ENCODE results near the gene CRYAB. TPM values are rescaled to one million over a fixed set of nuclear protein-coding genes. Genes with fewer than 3 reads are reported as not detected.
A peak's percentile ranks its signal among the peaks of the same experiment; 100 is the strongest.
"Not testable (repeated sequence)": the region's sequence is repeated elsewhere in the genome, so short reads cannot be mapped to it uniquely, and the experiment has no call there.

Gene CRYAB
- total RNA-seq, 2 experiments from 2014 or later = not detected

GRCh38 chr11:111941963-111942362, 30.4 kb upstream of the CRYAB start:
- ChIA-PET CTCF (interaction anchor here (1.0 to 3.4 kb wide), 2 partner anchors 13 to 40 kb away, joined by 3 to 18 read pairs; no protein-coding TSS in a partner anchor), POLR2A (no interaction called here)
- H3K9me3 Mint-ChIP-seq = no peaks in the 10 kb centered on the region
- peaks cover 38% of the 10 kb centered on the region for H3K4me1 Mint-ChIP-seq
- no peaks in the 10 kb centered on the region for H3K27me3 Mint-ChIP-seq
- H3K27ac Mint-ChIP-seq = no peak overlapping the region
- no peak for DNase-seq
- H3K4me3 Mint-ChIP-seq = no peak overlapping the region
- no peaks in the 10 kb centered on the region for H3K36me3 Mint-ChIP-seq (ENCODE audit: low read depth)

GRCh38 chr11:111939836-111940604, 28.4 kb upstream of the CRYAB start:
- ChIA-PET POLR2A (interaction anchor here (1.3 to 5.3 kb wide), 2 partner anchors 13 to 147 kb away, joined by 3 to 39 read pairs; partner anchors contain the start of genes SDHD and TIMM8B), CTCF (interaction anchor here (1.0 to 3.3 kb wide), 6 partner anchors 8 to 69 kb away, joined by 3 to 21 read pairs (median 7); partner anchors contain the start of gene ALG9)
- H3K9me3 Mint-ChIP-seq = no peaks in the 10 kb centered on the region
- H3K27me3 Mint-ChIP-seq = no peaks in the 10 kb centered on the region
- no peak overlapping the region for H3K27ac Mint-ChIP-seq
- DNase-seq = no peak
- peaks cover 54% of the 10 kb centered on the region for H3K4me1 Mint-ChIP-seq
- no peaks in the 10 kb centered on the region for H3K36me3 Mint-ChIP-seq (ENCODE audit: low read depth)
- no peak overlapping the region for H3K4me3 Mint-ChIP-seq

- CTCF ChIA-PET = interaction anchor here (0.8 to 3.3 kb wide), 10 partner anchors 10 to 342 kb away, joined by 3 to 21 read pairs (median 6); partner anchors contain the start of gene ALG9
- peak overlapping the region; percentile 60 for H3K27ac Mint-ChIP-seq
- no peaks in the 10 kb centered on the region for H3K27me3 Mint-ChIP-seq
- H3K4me3 Mint-ChIP-seq = peak overlapping the region; percentile 85
- H3K36me3 Mint-ChIP-seq (ENCODE audit: low read depth) = no peaks in the 10 kb centered on the region
- H3K4me1 Mint-ChIP-seq = peaks cover 43% of the 10 kb centered on the region
- POLR2A ChIA-PET = interaction anchor here (0.7 to 5.3 kb wide), 8 partner anchors 11 to 148 kb away, joined by 3 to 39 read pairs (median 3); partner anchors contain the start of genes DLAT, SDHD and TIMM8B
- DNase-seq = peak; percentile 41
- no peaks in the 10 kb centered on the region for H3K9me3 Mint-ChIP-seq
These were observed 27.2 kb upstream of the CRYAB start for GRCh38 chr11:111938687-111939160.

- Mint-ChIP-seq H3K4me3 (peak overlapping the region; percentile 85), H3K27me3 (no peaks in the 10 kb centered on the region), H3K9me3 (no peaks in the 10 kb centered on the region), H3K36me3 (ENCODE audit: low read depth) (no peaks in the 10 kb centered on the region), H3K4me1 (peaks cover 41% of the 10 kb centered on the region), H3K27ac (peak overlapping the region; percentile 60)
- ChIA-PET POLR2A (interaction anchor here (0.7 to 5.3 kb wide), 5 partner anchors 7 to 137 kb away, joined by 3 to 39 read pairs (median 6); partner anchors contain the start of gene DLAT), CTCF (interaction anchor here (1.3 to 3.3 kb wide), 6 partner anchors 11 to 343 kb away, joined by 5 to 21 read pairs (median 6); no protein-coding TSS in a partner anchor)
- DNase-seq = no peak
These were observed 26.3 kb upstream of the CRYAB start for GRCh38 chr11:111937844-111938243.

- Mint-ChIP-seq H3K4me1 (peaks cover 45% of the 10 kb centered on the region), H3K9me3 (no peaks in the 10 kb centered on the region), H3K4me3 (peak overlapping the region; percentile 85), H3K27ac (peak overlapping the region; percentile 60), H3K36me3 (ENCODE audit: low read depth) (no peaks in the 10 kb centered on the region), H3K27me3 (no peaks in the 10 kb centered on the region)
- ChIA-PET CTCF (interaction anchor here (2.0 to 3.3 kb wide), 3 partner anchors 11 to 44 kb away, joined by 7 to 21 read pairs (median 11); no protein-coding TSS in a partner anchor), POLR2A (interaction anchor here (0.7 to 5.3 kb wide), 6 partner anchors 8 to 137 kb away, joined by 3 to 39 read pairs (median 4); partner anchors contain the start of gene DLAT)
- DNase-seq = no peak
These were observed 25.8 kb upstream of the CRYAB start for GRCh38 chr11:111937461-111937769.

- Mint-ChIP-seq H3K27me3 (no peaks in the 10 kb centered on the region), H3K9me3 (no peaks in the 10 kb centered on the region), H3K4me3 (peak overlapping the region; percentile 85), H3K4me1 (peaks cover 45% of the 10 kb centered on the region), H3K36me3 (ENCODE audit: low read depth) (no peaks in the 10 kb centered on the region), H3K27ac (no peak overlapping the region)
- DNase-seq = no peak
- ChIA-PET CTCF (interaction anchor here (0.7 to 8.8 kb wide), 7 partner anchors 10 to 344 kb away, joined by 3 to 178 read pairs (median 4); partner anchors contain the start of gene ALG9), POLR2A (interaction anchor here (2.5 to 5.3 kb wide), 2 partner anchors 9 kb away, joined by 11 to 39 read pairs; no protein-coding TSS in a partner anchor)
These were observed 24.5 kb upstream of the CRYAB start for GRCh38 chr11:111936040-111936540.

GRCh38 chr11:111935317-111936039, 23.9 kb upstream of the CRYAB start:
- CTCF ChIA-PET = interaction anchor here (0.6 to 8.8 kb wide), 8 partner anchors 9 to 349 kb away, joined by 3 to 178 read pairs (median 4); partner anchors contain the start of gene ALG9
- H3K4me1 Mint-ChIP-seq = peaks cover 45% of the 10 kb centered on the region
- no peaks in the 10 kb centered on the region for H3K9me3 Mint-ChIP-seq
- no peaks in the 10 kb centered on the region for H3K36me3 Mint-ChIP-seq (ENCODE audit: low read depth)
- no peak for DNase-seq
- H3K27ac Mint-ChIP-seq = peak overlapping the region; percentile 40
- H3K4me3 Mint-ChIP-seq = no peak overlapping the region
- H3K27me3 Mint-ChIP-seq = no peaks in the 10 kb centered on the region
- POLR2A ChIA-PET = interaction anchor here (1.5 to 5.3 kb wide), 3 partner anchors 9 to 151 kb away, joined by 3 to 39 read pairs (median 11); partner anchors contain the start of genes SDHD and TIMM8B

- no peak overlapping the region for H3K27ac Mint-ChIP-seq
- H3K9me3 Mint-ChIP-seq = no peaks in the 10 kb centered on the region
- H3K27me3 Mint-ChIP-seq = no peaks in the 10 kb centered on the region
- ChIA-PET POLR2A (interaction anchor here (1.5 kb wide), 2 partner anchors 10 to 152 kb away, joined by 3 to 4 read pairs; partner anchors contain the start of genes SDHD and TIMM8B), CTCF (interaction anchor here (0.6 to 8.8 kb wide), 5 partner anchors 38 to 350 kb away, joined by 3 to 178 read pairs (median 4); no protein-coding TSS in a partner anchor)
- H3K4me1 Mint-ChIP-seq = peaks cover 44% of the 10 kb centered on the region
- H3K36me3 Mint-ChIP-seq (ENCODE audit: low read depth) = no peaks in the 10 kb centered on the region
- DNase-seq = no peak
- H3K4me3 Mint-ChIP-seq = no peak overlapping the region
These were observed 22.7 kb upstream of the CRYAB start for GRCh38 chr11:111934306-111934705.

- no peak for DNase-seq
- ChIA-PET POLR2A (interaction anchor here (1.5 kb wide), 1 partner anchor 11 kb away, joined by 4 read pairs; no protein-coding TSS in a partner anchor), CTCF (interaction anchor here (0.6 to 8.8 kb wide), 7 partner anchors 9 to 1474 kb away, joined by 3 to 178 read pairs (median 3); no protein-coding TSS in a partner anchor)
- Mint-ChIP-seq H3K4me1 (peaks cover 39% of the 10 kb centered on the region), H3K4me3 (no peak overlapping the region), H3K27ac (no peak overlapping the region), H3K9me3 (no peaks in the 10 kb centered on the region), H3K36me3 (ENCODE audit: low read depth) (no peaks in the 10 kb centered on the region), H3K27me3 (no peaks in the 10 kb centered on the region)
These were observed 22.3 kb upstream of the CRYAB start for GRCh38 chr11:111933872-111934271.

- not testable (repeated sequence) for H3K36me3 Mint-ChIP-seq (ENCODE audit: low read depth); DNase-seq; H3K4me3 Mint-ChIP-seq; H3K27me3 Mint-ChIP-seq; H3K9me3 Mint-ChIP-seq; H3K27ac Mint-ChIP-seq
- ChIA-PET CTCF (interaction anchor here (0.7 to 8.8 kb wide), 5 partner anchors 17 to 1473 kb away, joined by 3 to 178 read pairs (median 3); no protein-coding TSS in a partner anchor), POLR2A (interaction anchor here (1.5 to 1.9 kb wide), 3 partner anchors 11 to 53 kb away, joined by 3 to 12 read pairs (median 4); no protein-coding TSS in a partner anchor)
- H3K4me1 Mint-ChIP-seq = peaks cover 32% of the 10 kb centered on the region
These were observed 21.6 kb upstream of the CRYAB start for GRCh38 chr11:111933176-111933575.

GRCh38 chr11:111932611-111932950, 21.0 kb upstream of the CRYAB start:
- ChIA-PET POLR2A (interaction anchor here (0.5 to 1.9 kb wide), 5 partner anchors 50 to 150 kb away, joined by 3 to 12 read pairs (median 4); no protein-coding TSS in a partner anchor), CTCF (interaction anchor here (1.2 to 8.8 kb wide), 10 partner anchors 8 to 349 kb away, joined by 3 to 178 read pairs (median 5); partner anchors contain the start of genes BCO2 and FDXACB1)
- no peaks in the 10 kb centered on the region for H3K36me3 Mint-ChIP-seq (ENCODE audit: low read depth)
- H3K4me1 Mint-ChIP-seq = peaks cover 27% of the 10 kb centered on the region
- H3K9me3 Mint-ChIP-seq = no peaks in the 10 kb centered on the region
- no peak for DNase-seq
- no peaks in the 10 kb centered on the region for H3K27me3 Mint-ChIP-seq
- H3K4me3 Mint-ChIP-seq = peak overlapping the region; percentile 49
- peak overlapping the region; percentile 19 for H3K27ac Mint-ChIP-seq

- no peak overlapping the region for H3K27ac Mint-ChIP-seq
- H3K36me3 Mint-ChIP-seq (ENCODE audit: low read depth) = no peaks in the 10 kb centered on the region
- no peaks in the 10 kb centered on the region for H3K27me3 Mint-ChIP-seq
- H3K4me3 Mint-ChIP-seq = no peak overlapping the region
- H3K4me1 Mint-ChIP-seq = peaks cover 27% of the 10 kb centered on the region
- POLR2A ChIA-PET = no interaction called here
- H3K9me3 Mint-ChIP-seq = no peaks in the 10 kb centered on the region
- no peak for DNase-seq
- CTCF ChIA-PET = interaction anchor here (1.4 to 8.8 kb wide), 3 partner anchors 51 to 67 kb away, joined by 4 to 178 read pairs (median 8); partner anchors contain the start of gene ALG9
These were observed 18.9 kb upstream of the CRYAB start for GRCh38 chr11:111930472-111930871.
